Liver (tissue), 9 donors: ENCODE measurements around the gene TGFBI. TPM values are rescaled to one million over a fixed set of nuclear protein-coding genes. Genes with fewer than 3 reads are reported as not detected.

ENCODE experiments used
- DNase-seq: peaks from one replicate; pipeline ENCODE4 v3.0.0-alpha.2; 2017; ENCODE audit warnings: low spot score
- H3K27ac ChIP-seq, 2 donors: one replicate each; pipeline ENCODE4 v1.7.0; 2013; ENCODE audit warnings: inconsistent platforms in 2 of 2, low read length in 2 of 2, control low read depth in 1 of 2, low read depth in 1 of 2, mild to moderate bottlenecking in 1 of 2
- H3K27me3 ChIP-seq, 4 donors: one replicate each; pipeline versions ENCODE4 v1.6.1 to v1.7.0; 2013; ENCODE audit warnings: low read length in 3 of 4, inconsistent platforms in 1 of 4, mild to moderate bottlenecking in 1 of 4, moderate library complexity in 1 of 4; ENCODE audit not compliant: control insufficient read depth in 4 of 4, insufficient read depth in 4 of 4
- H3K36me3 ChIP-seq, 4 donors: one replicate each; pipeline versions ENCODE4 v1.6.1 to v1.7.0; 2013; ENCODE audit warnings: low read length in 3 of 4, mild to moderate bottlenecking in 3 of 4, low read depth in 1 of 4, moderate library complexity in 1 of 4; ENCODE audit not compliant: control insufficient read depth in 4 of 4, insufficient read depth in 3 of 4
- H3K4me1 ChIP-seq, 4 donors: one replicate each; pipeline versions ENCODE4 v1.6.1 to v1.7.0; 2013; ENCODE audit warnings: low read length in 3 of 4, mild to moderate bottlenecking in 3 of 4, moderate library complexity in 1 of 4; ENCODE audit not compliant: control insufficient read depth in 4 of 4, insufficient read depth in 4 of 4
- H3K4me3 ChIP-seq, 3 donors: one replicate each; pipeline versions ENCODE4 v1.6.1 to v1.7.0; 2013; ENCODE audit warnings: low read length in 3 of 3, control low read depth in 1 of 3, low read depth in 1 of 3, mild to moderate bottlenecking in 1 of 3
- H3K9ac ChIP-seq, 2 donors: one replicate each; pipeline ENCODE4 v1.7.0; 2013; ENCODE audit warnings: low read length in 2 of 2, mild to moderate bottlenecking in 2 of 2, moderate library complexity in 2 of 2, control low read depth in 1 of 2, low read depth in 1 of 2
- H3K9me3 ChIP-seq, 4 donors: one replicate each; pipeline versions ENCODE4 v1.6.1 to v1.7.0; 2013; ENCODE audit warnings: low read length in 3 of 4; ENCODE audit not compliant: control insufficient read depth in 4 of 4
- CTCF ChIP-seq: fragments of 150-350 bp; IDR thresholded peaks from 2 replicates; pipeline ENCODE4 v1.5.1; 2017; ENCODE audit warnings: improper control_type of control experiment, low read depth, low read length; ENCODE audit not compliant: missing input control
- EGR1 ChIP-seq, 2 donors: IDR thresholded peaks; 2 replicates each; pipeline ENCODE4 v1.6.1; 2016 to 2018; ENCODE audit warnings: antibody characterized with exemption in 2 of 2, low read depth in 2 of 2
- FOXA1 ChIP-seq: IDR thresholded peaks from 2 replicates; pipeline ENCODE4 v1.6.1; 2016; ENCODE audit warnings: antibody characterized with exemption
- FOXA2 ChIP-seq: IDR thresholded peaks from 2 replicates; pipeline ENCODE4 v1.6.1; 2016; ENCODE audit warnings: antibody characterized with exemption
- GABPA ChIP-seq, 2 donors: IDR thresholded peaks in 1 of 2; conservative IDR thresholded peaks in 1 of 2; 2 replicates each; pipeline ENCODE4 v1.6.1; 2016; ENCODE audit warnings: antibody characterized with exemption in 2 of 2, mild to moderate bottlenecking in 1 of 2, moderate library complexity in 1 of 2
- HNF4A ChIP-seq, 2 donors: conservative IDR thresholded peaks; 2 replicates each; pipeline ENCODE4 v1.6.1; 2016; ENCODE audit warnings: antibody characterized with exemption in 2 of 2, mild to moderate bottlenecking in 2 of 2
- HNF4G ChIP-seq: IDR thresholded peaks from 2 replicates; pipeline ENCODE4 v1.6.1; 2016; ENCODE audit warnings: antibody characterized with exemption
- JUND ChIP-seq, 2 donors: IDR thresholded peaks; 2 replicates each; pipeline ENCODE4 v1.6.1; 2016; ENCODE audit warnings: antibody characterized with exemption in 2 of 2
- MAX ChIP-seq: IDR thresholded peaks from 2 replicates; pipeline ENCODE4 v1.6.1; 2016; ENCODE audit warnings: antibody characterized with exemption
- NR2F2 ChIP-seq: IDR thresholded peaks from 2 replicates; pipeline ENCODE4 v1.6.1; 2016; ENCODE audit warnings: antibody characterized with exemption
- RAD21 ChIP-seq, 2 donors: IDR thresholded peaks; 2 replicates each; pipeline ENCODE4 v1.6.1; 2016; ENCODE audit warnings: antibody characterized with exemption in 2 of 2, mild to moderate bottlenecking in 2 of 2
- RXRA ChIP-seq, 2 donors: IDR thresholded peaks; 2 replicates each; pipeline ENCODE4 v1.6.1; 2017 to 2018; ENCODE audit warnings: antibody characterized with exemption in 2 of 2, mild to moderate bottlenecking in 1 of 2
- SP1 ChIP-seq: IDR thresholded peaks from 2 replicates; pipeline ENCODE4 v1.6.1; 2018; ENCODE audit warnings: antibody characterized with exemption, mild to moderate bottlenecking
- TAF1 ChIP-seq: conservative IDR thresholded peaks from 2 replicates; pipeline ENCODE4 v1.6.1; 2016; ENCODE audit warnings: antibody characterized with exemption, mild to moderate bottlenecking
- YY1 ChIP-seq: IDR thresholded peaks from 2 replicates; pipeline ENCODE4 v1.6.1; 2016; ENCODE audit warnings: antibody characterized with exemption, mild to moderate bottlenecking
- WGBS: extraction: QIAGEN DNeasy Blood & Tissue Kit; methylation state at CpG from one replicate; pipeline ENCODE4 v1.1.7; 2013; 5-methylcytosine and 5-hydroxymethylcytosine counted together
- polyA plus RNA-seq, 2 donors: library from polyadenylated mRNA; stranded (reverse) in 1 of 2; unstranded in 1 of 2; fragments of 200-250 nt in 1 of 2; fragments of >200 nt in 1 of 2; fragmentation: Nextera tagmentation in 1 of 2; extraction: Ambion mirVana in 1 of 2; gene quantifications; one replicate each; pipeline versions ENCODE4 v1.2.1 to v1.2.3, GENCODE V29; 2013 to 2015
- total RNA-seq, 2 donors: library from RNA; depleted of rRNA; stranded (reverse); fragments of >200 nt; gene quantifications; one replicate each; pipeline ENCODE4 v1.2.3, GENCODE V29; 2014
- TF ChIP-seq, protein P1 (sequence below): IDR thresholded peaks from 2 replicates; pipeline ENCODE4 v1.6.1; 2016; ENCODE audit warnings: antibody characterized with exemption, mild to moderate bottlenecking
- TF ChIP-seq, protein P2 (sequence below): IDR thresholded peaks from 2 replicates; pipeline ENCODE4 v1.6.1; 2016; ENCODE audit warnings: antibody characterized with exemption
- TF ChIP-seq, protein P3 (sequence below): IDR thresholded peaks from 2 replicates; pipeline ENCODE4 v1.6.1; 2016; ENCODE audit warnings: antibody characterized with exemption
- donor health status: healthy.
- donor health status: healthy.
- donor health status: healthy.
- donor health status: healthy.
- donor health status: healthy.

The TGFBI gene
- total and polyA plus RNA-seq, 4 donors: 33.7 to 144 (median 44.1) TPM

GRCh38 chr5:136098176-136098575 is 69.4 kb downstream of the TGFBI start:
- TF ChIP-seq HNF4A (conservative IDR thresholded peaks at IDR 0.05): no peak
- TF ChIP-seq, protein P1, sequence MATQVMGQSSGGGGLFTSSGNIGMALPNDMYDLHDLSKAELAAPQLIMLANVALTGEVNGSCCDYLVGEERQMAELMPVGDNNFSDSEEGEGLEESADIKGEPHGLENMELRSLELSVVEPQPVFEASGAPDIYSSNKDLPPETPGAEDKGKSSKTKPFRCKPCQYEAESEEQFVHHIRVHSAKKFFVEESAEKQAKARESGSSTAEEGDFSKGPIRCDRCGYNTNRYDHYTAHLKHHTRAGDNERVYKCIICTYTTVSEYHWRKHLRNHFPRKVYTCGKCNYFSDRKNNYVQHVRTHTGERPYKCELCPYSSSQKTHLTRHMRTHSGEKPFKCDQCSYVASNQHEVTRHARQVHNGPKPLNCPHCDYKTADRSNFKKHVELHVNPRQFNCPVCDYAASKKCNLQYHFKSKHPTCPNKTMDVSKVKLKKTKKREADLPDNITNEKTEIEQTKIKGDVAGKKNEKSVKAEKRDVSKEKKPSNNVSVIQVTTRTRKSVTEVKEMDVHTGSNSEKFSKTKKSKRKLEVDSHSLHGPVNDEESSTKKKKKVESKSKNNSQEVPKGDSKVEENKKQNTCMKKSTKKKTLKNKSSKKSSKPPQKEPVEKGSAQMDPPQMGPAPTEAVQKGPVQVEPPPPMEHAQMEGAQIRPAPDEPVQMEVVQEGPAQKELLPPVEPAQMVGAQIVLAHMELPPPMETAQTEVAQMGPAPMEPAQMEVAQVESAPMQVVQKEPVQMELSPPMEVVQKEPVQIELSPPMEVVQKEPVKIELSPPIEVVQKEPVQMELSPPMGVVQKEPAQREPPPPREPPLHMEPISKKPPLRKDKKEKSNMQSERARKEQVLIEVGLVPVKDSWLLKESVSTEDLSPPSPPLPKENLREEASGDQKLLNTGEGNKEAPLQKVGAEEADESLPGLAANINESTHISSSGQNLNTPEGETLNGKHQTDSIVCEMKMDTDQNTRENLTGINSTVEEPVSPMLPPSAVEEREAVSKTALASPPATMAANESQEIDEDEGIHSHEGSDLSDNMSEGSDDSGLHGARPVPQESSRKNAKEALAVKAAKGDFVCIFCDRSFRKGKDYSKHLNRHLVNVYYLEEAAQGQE: no peak
- TF ChIP-seq RAD21 (IDR thresholded peaks at IDR 0.05): no peak
- no peak for TF ChIP-seq YY1
- TF ChIP-seq, protein P2, sequence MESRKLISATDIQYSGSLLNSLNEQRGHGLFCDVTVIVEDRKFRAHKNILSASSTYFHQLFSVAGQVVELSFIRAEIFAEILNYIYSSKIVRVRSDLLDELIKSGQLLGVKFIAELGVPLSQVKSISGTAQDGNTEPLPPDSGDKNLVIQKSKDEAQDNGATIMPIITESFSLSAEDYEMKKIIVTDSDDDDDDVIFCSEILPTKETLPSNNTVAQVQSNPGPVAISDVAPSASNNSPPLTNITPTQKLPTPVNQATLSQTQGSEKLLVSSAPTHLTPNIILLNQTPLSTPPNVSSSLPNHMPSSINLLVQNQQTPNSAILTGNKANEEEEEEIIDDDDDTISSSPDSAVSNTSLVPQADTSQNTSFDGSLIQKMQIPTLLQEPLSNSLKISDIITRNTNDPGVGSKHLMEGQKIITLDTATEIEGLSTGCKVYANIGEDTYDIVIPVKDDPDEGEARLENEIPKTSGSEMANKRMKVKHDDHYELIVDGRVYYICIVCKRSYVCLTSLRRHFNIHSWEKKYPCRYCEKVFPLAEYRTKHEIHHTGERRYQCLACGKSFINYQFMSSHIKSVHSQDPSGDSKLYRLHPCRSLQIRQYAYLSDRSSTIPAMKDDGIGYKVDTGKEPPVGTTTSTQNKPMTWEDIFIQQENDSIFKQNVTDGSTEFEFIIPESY: no peak
- Histone ChIP-seq H3K36me3 (no peaks in the 10 kb centered on the region), H3K9me3 (no peaks in the 10 kb centered on the region), H3K4me1 (peaks cover 8 to 30% (median 13%) of the 10 kb centered on the region in 4 donors), H3K27ac (no peak overlapping the region), H3K27me3 (no peaks in the 10 kb centered on the region), H3K4me3 (no peak overlapping the region), H3K9ac (no peak overlapping the region)
- 73% methylated on average over 4 of the region's 4 CpGs for WGBS
- DNase-seq: no peak

DNA sequence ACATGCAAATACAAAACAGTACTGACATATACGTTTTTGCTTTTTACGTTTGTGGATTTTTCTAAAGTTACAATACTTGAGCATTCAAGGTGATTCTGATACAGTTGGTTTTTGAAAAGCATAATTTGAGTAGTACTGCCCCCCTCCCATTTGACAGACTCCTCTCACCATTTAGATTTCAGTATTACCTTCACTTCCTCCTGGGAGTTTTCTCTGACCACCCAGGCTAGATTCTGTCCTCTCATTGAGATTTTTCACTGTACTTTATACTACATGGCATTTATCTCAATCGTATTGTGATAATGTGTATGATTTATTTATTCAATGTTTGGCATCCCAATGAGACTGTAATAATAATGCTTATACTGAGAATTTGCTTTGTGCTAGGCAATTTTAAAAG is 71.1 kb downstream of the TGFBI start:
- H3K9me3 ChIP-seq: no peaks in the 10 kb centered on the region
- 89% methylated on average over 3 of the region's 3 CpGs for WGBS
- H3K4me3 ChIP-seq: no peak overlapping the region
- H3K9ac ChIP-seq: no peak overlapping the region
- no peaks in the 10 kb centered on the region for H3K36me3 ChIP-seq
- TF ChIP-seq, protein P3, sequence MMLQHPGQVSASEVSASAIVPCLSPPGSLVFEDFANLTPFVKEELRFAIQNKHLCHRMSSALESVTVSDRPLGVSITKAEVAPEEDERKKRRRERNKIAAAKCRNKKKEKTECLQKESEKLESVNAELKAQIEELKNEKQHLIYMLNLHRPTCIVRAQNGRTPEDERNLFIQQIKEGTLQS: no peak
- TF ChIP-seq JUND (IDR thresholded peaks at IDR 0.05): no peak
- TF ChIP-seq, protein P1: no peak
- TF ChIP-seq TAF1: no peak
- TF ChIP-seq SP1: no peak
- no peak for TF ChIP-seq EGR1 (IDR thresholded peaks at IDR 0.05; ENCODE audit: low read depth in 2 of 2)
- TF ChIP-seq YY1: no peak
- no peak for TF ChIP-seq FOXA2
- TF ChIP-seq NR2F2: no peak
- no peak for TF ChIP-seq GABPA (IDR thresholded peaks at IDR 0.05 in 1 of 2, conservative IDR thresholded peaks at IDR 0.05 in 1 of 2)
- TF ChIP-seq, protein P2: no peak
- no peak for TF ChIP-seq RAD21 (IDR thresholded peaks at IDR 0.05)
- TF ChIP-seq HNF4G: no peak
- TF ChIP-seq FOXA1: no peak
- TF ChIP-seq CTCF: no peak
- TF ChIP-seq MAX: no peak
- no peak for TF ChIP-seq RXRA (IDR thresholded peaks at IDR 0.05)
- TF ChIP-seq HNF4A (conservative IDR thresholded peaks at IDR 0.05): no peak
- DNase-seq: no peak
- H3K27ac ChIP-seq: no peak overlapping the region
- peaks cover 6 to 21% (median 9%) of the 10 kb centered on the region in 4 donors for H3K4me1 ChIP-seq
- H3K27me3 ChIP-seq: no peaks in the 10 kb centered on the region
